ENCODE results near the gene NRROS. TPM values are rescaled to one million over a fixed set of nuclear protein-coding genes. Genes with fewer than 3 reads are reported as not detected.

Gene NRROS
- polyA plus RNA-seq, 2 of the 4 experiments (the other 2 are of a cell fraction), result not detected

DNA sequence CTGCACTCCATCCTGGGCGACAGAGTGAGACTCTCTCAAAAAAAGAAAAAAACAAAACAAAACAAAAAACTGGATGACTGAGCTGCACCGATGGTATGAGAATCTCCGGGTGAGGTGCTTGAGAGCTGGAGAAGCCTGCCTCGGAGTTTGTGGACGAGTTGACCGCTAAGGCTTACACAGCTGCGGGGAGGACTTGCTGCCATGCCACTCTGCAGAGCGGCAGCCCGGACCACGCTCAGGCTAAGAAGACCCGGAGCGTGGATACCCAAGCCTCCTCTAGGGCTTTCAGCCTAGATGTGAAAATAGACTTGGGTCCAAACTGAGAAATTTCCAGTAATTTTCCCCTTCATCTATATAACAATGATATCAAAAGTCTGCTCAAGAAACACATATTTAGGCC, 16.0 kb downstream of the NRROS start:
- peaks cover 14% of the 10 kb centered on the region for H3K4me1 ChIP-seq
- ATAC-seq (no peak), FAIRE-seq (no peak), DNase-seq (ENCODE audit: low read depth in 1 of 2, low spot score in 1 of 2) (no peak)
- 93% methylated on average over 12 of the region's 12 CpGs for WGBS (ENCODE audit: missing lambda C conversion rate)
- CTCF ChIA-PET, result interaction anchor here (1.3 kb wide), 1 partner anchor 9 kb away, joined by 4 read pairs; no protein-coding TSS in a partner anchor
- H3K4me2 ChIP-seq, result no peak overlapping the region
- H3K4me3 ChIP-seq, result no peak overlapping the region
- no peaks in the 10 kb centered on the region for H3K9me3 ChIP-seq
- H3K27ac ChIP-seq, result no peak overlapping the region
- TF ChIP-seq, protein P1, sequence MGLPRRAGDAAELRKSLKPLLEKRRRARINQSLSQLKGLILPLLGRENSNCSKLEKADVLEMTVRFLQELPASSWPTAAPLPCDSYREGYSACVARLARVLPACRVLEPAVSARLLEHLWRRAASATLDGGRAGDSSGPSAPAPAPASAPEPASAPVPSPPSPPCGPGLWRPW (IDR thresholded peaks at IDR 0.05), result no peak
- TF ChIP-seq HOXA7 (CRISPR knock-in tag; IDR thresholded peaks at IDR 0.05), result no peak
- POLR2A ChIA-PET, result no interaction called here

DNA sequence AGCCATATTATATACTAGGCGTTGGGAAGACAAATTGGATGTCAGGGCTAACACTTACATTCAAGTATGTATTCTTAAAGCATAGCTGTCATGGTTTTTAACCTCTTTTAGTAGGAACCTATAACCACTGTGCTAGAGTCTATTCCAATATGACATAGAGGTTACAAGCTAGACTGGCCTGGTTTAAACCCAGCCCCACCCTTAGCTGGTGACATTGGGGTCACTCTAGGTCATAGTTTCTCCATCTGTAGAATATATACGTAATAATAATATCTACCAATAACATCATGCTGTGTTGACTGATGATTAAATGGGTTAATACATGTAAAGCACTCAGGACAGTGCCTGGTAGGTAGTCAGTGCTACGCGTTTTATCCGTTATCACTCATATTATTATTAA, 16.7 kb downstream of the NRROS start:
- WGBS (ENCODE audit: missing lambda C conversion rate), result 87% methylated on average over 5 of the region's 5 CpGs
- H3K4me1 ChIP-seq, result peaks cover 7% of the 10 kb centered on the region
- ChIA-PET POLR2A (no interaction called here), CTCF (interaction anchor here (1.1 to 1.3 kb wide), 2 partner anchors 8 to 14 kb away, joined by 3 to 4 read pairs; no protein-coding TSS in a partner anchor)
- no peak for FAIRE-seq
- DNase-seq (ENCODE audit: low read depth in 1 of 2, low spot score in 1 of 2), result no peak
- TF ChIP-seq TP53 (CRISPR knock-in tag; IDR thresholded peaks at IDR 0.05), result no peak
- no peak for TF ChIP-seq BHLHE40 (IDR thresholded peaks at IDR 0.05; ENCODE audit: low read depth, low read length)
- no peak for TF ChIP-seq RNF2 (IDR thresholded peaks at IDR 0.05; ENCODE audit: borderline replicate concordance, low read depth)
- no peak for TF ChIP-seq MAFK (IDR thresholded peaks at IDR 0.05; ENCODE audit: partially characterized antibody)
- TF ChIP-seq NR3C1 (IDR thresholded peaks at IDR 0.05), result no peak
- no peak for TF ChIP-seq ZC3H11A (IDR thresholded peaks at IDR 0.05)
- TF ChIP-seq JUNB (IDR thresholded peaks at IDR 0.05), result no peak
- no peak for TF ChIP-seq ZFP36 (IDR thresholded peaks at IDR 0.05; ENCODE audit: borderline replicate concordance, partially characterized antibody)
- TF ChIP-seq CHD4 (IDR thresholded peaks at IDR 0.05; ENCODE audit: borderline replicate concordance), result no peak
- no peak for TF ChIP-seq FOSL2 (IDR thresholded peaks at IDR 0.05)
- no peak for TF ChIP-seq FOSL2 (CRISPR knock-in tag; IDR thresholded peaks at IDR 0.05)
- no peak for TF ChIP-seq TFCP2L1 (CRISPR knock-in tag; IDR thresholded peaks at IDR 0.05)
- TF ChIP-seq, protein P2, sequence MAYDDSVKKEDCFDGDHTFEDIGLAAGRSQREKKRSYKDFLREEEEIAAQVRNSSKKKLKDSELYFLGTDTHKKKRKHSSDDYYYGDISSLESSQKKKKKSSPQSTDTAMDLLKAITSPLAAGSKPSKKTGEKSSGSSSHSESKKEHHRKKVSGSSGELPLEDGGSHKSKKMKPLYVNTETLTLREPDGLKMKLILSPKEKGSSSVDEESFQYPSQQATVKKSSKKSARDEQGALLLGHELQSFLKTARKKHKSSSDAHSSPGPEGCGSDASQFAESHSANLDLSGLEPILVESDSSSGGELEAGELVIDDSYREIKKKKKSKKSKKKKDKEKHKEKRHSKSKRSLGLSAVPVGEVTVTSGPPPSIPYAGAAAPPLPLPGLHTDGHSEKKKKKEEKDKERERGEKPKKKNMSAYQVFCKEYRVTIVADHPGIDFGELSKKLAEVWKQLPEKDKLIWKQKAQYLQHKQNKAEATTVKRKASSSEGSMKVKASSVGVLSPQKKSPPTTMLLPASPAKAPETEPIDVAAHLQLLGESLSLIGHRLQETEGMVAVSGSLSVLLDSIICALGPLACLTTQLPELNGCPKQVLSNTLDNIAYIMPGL (CRISPR knock-in tag; IDR thresholded peaks at IDR 0.05; ENCODE audit: borderline replicate concordance), result no peak
- TF ChIP-seq EHF (CRISPR knock-in tag; IDR thresholded peaks at IDR 0.05), result no peak
- TF ChIP-seq CBX2 (IDR thresholded peaks at IDR 0.05; ENCODE audit: borderline replicate concordance, low read depth), result no peak
- no peak for TF ChIP-seq MYC (IDR thresholded peaks at IDR 0.05; ENCODE audit: borderline replicate concordance, low read length)
- no peak for TF ChIP-seq MAZ (IDR thresholded peaks at IDR 0.05; ENCODE audit: borderline replicate concordance, low read depth, low read length)
- H3K9me3 ChIP-seq, result no peaks in the 10 kb centered on the region
- H3K4me3 ChIP-seq, result no peak overlapping the region
- no peak overlapping the region for H3K27ac ChIP-seq
- H3K4me2 ChIP-seq, result no peak overlapping the region
- ATAC-seq, result no peak

DNA sequence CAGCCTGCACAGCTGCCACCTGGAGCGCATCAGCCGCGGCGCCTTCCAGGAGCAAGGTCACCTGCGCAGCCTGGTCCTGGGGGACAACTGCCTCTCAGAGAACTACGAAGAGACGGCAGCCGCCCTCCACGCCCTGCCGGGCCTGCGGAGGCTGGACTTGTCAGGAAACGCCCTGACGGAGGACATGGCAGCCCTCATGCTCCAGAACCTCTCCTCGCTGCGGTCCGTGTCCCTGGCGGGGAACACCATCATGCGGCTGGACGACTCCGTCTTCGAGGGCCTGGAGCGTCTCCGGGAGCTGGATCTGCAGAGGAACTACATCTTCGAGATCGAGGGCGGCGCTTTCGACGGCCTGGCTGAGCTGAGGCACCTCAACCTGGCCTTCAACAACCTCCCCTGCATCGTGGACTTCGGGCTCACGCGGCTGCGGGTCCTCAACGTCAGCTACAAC, 20.4 kb downstream of the NRROS start:
- ChIA-PET POLR2A (no interaction called here), CTCF (interaction anchor here (1.3 kb wide), 1 partner anchor 25 kb away, joined by 4 read pairs; no protein-coding TSS in a partner anchor)
- Histone ChIP-seq H3K9me3 (no peaks in the 10 kb centered on the region), H3K4me3 (no peak overlapping the region), H3K27ac (no peak overlapping the region), H3K4me2 (no peak overlapping the region), H3K4me1 (no peaks in the 10 kb centered on the region)
- TF ChIP-seq CBX2 (IDR thresholded peaks at IDR 0.05; ENCODE audit: borderline replicate concordance, low read depth) (no peak), NFE2L2 (conservative IDR thresholded peaks at IDR 0.05; ENCODE audit: low read length) (no peak), KDM1A (IDR thresholded peaks at IDR 0.05; ENCODE audit: low read depth) (no peak), HOXA7 (CRISPR knock-in tag; IDR thresholded peaks at IDR 0.05) (no peak), ZC3H11A (IDR thresholded peaks at IDR 0.05) (no peak), PHF8 (IDR thresholded peaks at IDR 0.05; ENCODE audit: borderline replicate concordance, low read depth) (no peak), EHMT2 (IDR thresholded peaks at IDR 0.05; ENCODE audit: low read depth) (no peak), ZNF302 (CRISPR knock-in tag; IDR thresholded peaks at IDR 0.05) (no peak), FOXS1 (CRISPR knock-in tag; IDR thresholded peaks at IDR 0.05) (no peak), RARB (CRISPR knock-in tag; IDR thresholded peaks at IDR 0.05) (no peak), EP300 (IDR thresholded peaks at IDR 0.05) (no peak), SREBF2 (IDR thresholded peaks at IDR 0.05) (no peak)
- TF ChIP-seq, protein P3, sequence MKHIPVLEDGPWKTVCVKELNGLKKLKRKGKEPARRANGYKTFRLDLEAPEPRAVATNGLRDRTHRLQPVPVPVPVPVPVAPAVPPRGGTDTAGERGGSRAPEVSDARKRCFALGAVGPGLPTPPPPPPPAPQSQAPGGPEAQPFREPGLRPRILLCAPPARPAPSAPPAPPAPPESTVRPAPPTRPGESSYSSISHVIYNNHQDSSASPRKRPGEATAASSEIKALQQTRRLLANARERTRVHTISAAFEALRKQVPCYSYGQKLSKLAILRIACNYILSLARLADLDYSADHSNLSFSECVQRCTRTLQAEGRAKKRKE (CRISPR knock-in tag; IDR thresholded peaks at IDR 0.05; ENCODE audit: low read depth), result no peak
- TF ChIP-seq, protein P4, sequence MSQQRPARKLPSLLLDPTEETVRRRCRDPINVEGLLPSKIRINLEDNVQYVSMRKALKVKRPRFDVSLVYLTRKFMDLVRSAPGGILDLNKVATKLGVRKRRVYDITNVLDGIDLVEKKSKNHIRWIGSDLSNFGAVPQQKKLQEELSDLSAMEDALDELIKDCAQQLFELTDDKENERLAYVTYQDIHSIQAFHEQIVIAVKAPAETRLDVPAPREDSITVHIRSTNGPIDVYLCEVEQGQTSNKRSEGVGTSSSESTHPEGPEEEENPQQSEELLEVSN (IDR thresholded peaks at IDR 0.05; ENCODE audit: borderline replicate concordance, low read depth), result no peak
- TF ChIP-seq, protein P5, sequence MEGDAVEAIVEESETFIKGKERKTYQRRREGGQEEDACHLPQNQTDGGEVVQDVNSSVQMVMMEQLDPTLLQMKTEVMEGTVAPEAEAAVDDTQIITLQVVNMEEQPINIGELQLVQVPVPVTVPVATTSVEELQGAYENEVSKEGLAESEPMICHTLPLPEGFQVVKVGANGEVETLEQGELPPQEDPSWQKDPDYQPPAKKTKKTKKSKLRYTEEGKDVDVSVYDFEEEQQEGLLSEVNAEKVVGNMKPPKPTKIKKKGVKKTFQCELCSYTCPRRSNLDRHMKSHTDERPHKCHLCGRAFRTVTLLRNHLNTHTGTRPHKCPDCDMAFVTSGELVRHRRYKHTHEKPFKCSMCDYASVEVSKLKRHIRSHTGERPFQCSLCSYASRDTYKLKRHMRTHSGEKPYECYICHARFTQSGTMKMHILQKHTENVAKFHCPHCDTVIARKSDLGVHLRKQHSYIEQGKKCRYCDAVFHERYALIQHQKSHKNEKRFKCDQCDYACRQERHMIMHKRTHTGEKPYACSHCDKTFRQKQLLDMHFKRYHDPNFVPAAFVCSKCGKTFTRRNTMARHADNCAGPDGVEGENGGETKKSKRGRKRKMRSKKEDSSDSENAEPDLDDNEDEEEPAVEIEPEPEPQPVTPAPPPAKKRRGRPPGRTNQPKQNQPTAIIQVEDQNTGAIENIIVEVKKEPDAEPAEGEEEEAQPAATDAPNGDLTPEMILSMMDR (IDR thresholded peaks at IDR 0.05), result no peak
- FAIRE-seq (no peak), DNase-seq (ENCODE audit: low read depth in 1 of 2, low spot score in 1 of 2) (no peak), ATAC-seq (no peak)
- WGBS (ENCODE audit: missing lambda C conversion rate), result 87% methylated on average over 21 of the region's 35 CpGs

All from A549 (cell line).